ENCODE results near the gene BPI. TPM values are rescaled to one million over a fixed set of nuclear protein-coding genes. Genes with fewer than 3 reads are reported as not detected.

The BPI gene
- total and polyA plus RNA-seq, 4 donors: 5.0 to 11.5 (median 8.7) TPM; not detected in 1

- Histone ChIP-seq H3K27ac (ENCODE audit: low read depth, low read length) (no peak overlapping the region), H3K36me3 (ENCODE audit: control insufficient read depth, insufficient read depth, low read length) (no peaks in the 10 kb centered on the region), H3K9me3 (ENCODE audit: control insufficient read depth, insufficient read depth, low read length) (no peaks in the 10 kb centered on the region), H3K4me3 (ENCODE audit: low read depth, low read length) (no peak overlapping the region), H3K27me3 (ENCODE audit: control insufficient read depth, insufficient read depth, low read length) (no peaks in the 10 kb centered on the region), H3K4me1 (ENCODE audit: control insufficient read depth, insufficient read depth, low read length) (peaks cover 18% of the 10 kb centered on the region)
- 24% methylated on average over 3 of the region's 6 CpGs for WGBS (ENCODE audit: insufficient coverage)
- DNase-seq (ENCODE audit: low read depth in 4 of 6, low spot score in 6 of 6): peak in 1 of 6 donors; percentile 85
These were observed 41.0 kb upstream of the BPI start for GRCh38 chr20:38262931-38263330.

- WGBS (ENCODE audit: insufficient coverage): no CpG with 5 or more reads among the region's 2 CpGs
- Histone ChIP-seq H3K27ac (ENCODE audit: low read depth, low read length) (no peak overlapping the region), H3K9me3 (ENCODE audit: control insufficient read depth, insufficient read depth, low read length) (no peaks in the 10 kb centered on the region), H3K4me1 (ENCODE audit: control insufficient read depth, insufficient read depth, low read length) (peaks cover 10% of the 10 kb centered on the region), H3K36me3 (ENCODE audit: control insufficient read depth, insufficient read depth, low read length) (no peaks in the 10 kb centered on the region), H3K4me3 (ENCODE audit: low read depth, low read length) (no peak overlapping the region), H3K27me3 (ENCODE audit: control insufficient read depth, insufficient read depth, low read length) (no peaks in the 10 kb centered on the region)
- no peak for DNase-seq (ENCODE audit: low read depth in 4 of 6, low spot score in 6 of 6)
These were observed 37.5 kb upstream of the BPI start for GRCh38 chr20:38266426-38266825.

- no peaks in the 10 kb centered on the region for H3K27me3 ChIP-seq (ENCODE audit: control insufficient read depth, insufficient read depth, low read length)
- no CpG with 5 or more reads among the region's 2 CpGs for whole genome bisulfite sequencing (ENCODE audit: insufficient coverage)
- H3K27ac ChIP-seq (ENCODE audit: low read depth, low read length): no peak overlapping the region
- H3K4me1 ChIP-seq (ENCODE audit: control insufficient read depth, insufficient read depth, low read length): peaks cover 12% of the 10 kb centered on the region
- no peaks in the 10 kb centered on the region for H3K36me3 ChIP-seq (ENCODE audit: control insufficient read depth, insufficient read depth, low read length)
- no peaks in the 10 kb centered on the region for H3K9me3 ChIP-seq (ENCODE audit: control insufficient read depth, insufficient read depth, low read length)
- no peak overlapping the region for H3K4me3 ChIP-seq (ENCODE audit: low read depth, low read length)
- no peak for DNase-seq (ENCODE audit: low read depth in 4 of 6, low spot score in 6 of 6)
These were observed 36.7 kb upstream of the BPI start for GRCh38 chr20:38267296-38267695.

- peaks cover 14% of the 10 kb centered on the region for H3K4me1 ChIP-seq (ENCODE audit: control insufficient read depth, insufficient read depth, low read length)
- no peak overlapping the region for H3K4me3 ChIP-seq (ENCODE audit: low read depth, low read length)
- H3K27ac ChIP-seq (ENCODE audit: low read depth, low read length): peak overlapping the region; percentile 16
- no peak for DNase-seq (ENCODE audit: low read depth in 4 of 6, low spot score in 6 of 6)
- 83% methylated on average over 4 of the region's 5 CpGs for WGBS (ENCODE audit: insufficient coverage)
- no peaks in the 10 kb centered on the region for H3K9me3 ChIP-seq (ENCODE audit: control insufficient read depth, insufficient read depth, low read length)
- H3K27me3 ChIP-seq (ENCODE audit: control insufficient read depth, insufficient read depth, low read length): no peaks in the 10 kb centered on the region
- H3K36me3 ChIP-seq (ENCODE audit: control insufficient read depth, insufficient read depth, low read length): no peaks in the 10 kb centered on the region
These were observed 35.9 kb upstream of the BPI start for GRCh38 chr20:38267901-38268514.

GRCh38 chr20:38269040-38269439 is 34.9 kb upstream of the BPI start:
- WGBS (ENCODE audit: insufficient coverage): 80% methylated on average over 1 of the region's 3 CpGs
- H3K4me3 ChIP-seq (ENCODE audit: low read depth, low read length): no peak overlapping the region

GRCh38 chr20:38269715-38270114 is 34.2 kb upstream of the BPI start:
- no peaks in the 10 kb centered on the region for H3K27me3 ChIP-seq (ENCODE audit: control insufficient read depth, insufficient read depth, low read length)
- no peaks in the 10 kb centered on the region for H3K36me3 ChIP-seq (ENCODE audit: control insufficient read depth, insufficient read depth, low read length)
- WGBS (ENCODE audit: insufficient coverage): 90% methylated on average over 5 of the region's 6 CpGs
- no peak overlapping the region for H3K4me3 ChIP-seq (ENCODE audit: low read depth, low read length)
- no peak overlapping the region for H3K27ac ChIP-seq (ENCODE audit: low read depth, low read length)
- H3K9me3 ChIP-seq (ENCODE audit: control insufficient read depth, insufficient read depth, low read length): no peaks in the 10 kb centered on the region
- no peak for DNase-seq (ENCODE audit: low read depth in 4 of 6, low spot score in 6 of 6)
- peaks cover 14% of the 10 kb centered on the region for H3K4me1 ChIP-seq (ENCODE audit: control insufficient read depth, insufficient read depth, low read length)

More at GRCh38 chr20:38269040-38269439, 34.9 kb upstream of the BPI start:
- no peaks in the 10 kb centered on the region for H3K9me3 ChIP-seq (ENCODE audit: control insufficient read depth, insufficient read depth, low read length)
- H3K27me3 ChIP-seq (ENCODE audit: control insufficient read depth, insufficient read depth, low read length): no peaks in the 10 kb centered on the region
- no peak for DNase-seq (ENCODE audit: low read depth in 4 of 6, low spot score in 6 of 6)
- no peaks in the 10 kb centered on the region for H3K36me3 ChIP-seq (ENCODE audit: control insufficient read depth, insufficient read depth, low read length)
- peaks cover 14% of the 10 kb centered on the region for H3K4me1 ChIP-seq (ENCODE audit: control insufficient read depth, insufficient read depth, low read length)
- no peak overlapping the region for H3K27ac ChIP-seq (ENCODE audit: low read depth, low read length)

GRCh38 chr20:38270869-38271605 is 32.9 kb upstream of the BPI start:
- Histone ChIP-seq H3K4me3 (ENCODE audit: low read depth, low read length) (no peak overlapping the region), H3K27me3 (ENCODE audit: control insufficient read depth, insufficient read depth, low read length) (no peaks in the 10 kb centered on the region), H3K27ac (ENCODE audit: low read depth, low read length) (peak overlapping the region; percentile 79), H3K4me1 (ENCODE audit: control insufficient read depth, insufficient read depth, low read length) (peaks cover 14% of the 10 kb centered on the region), H3K36me3 (ENCODE audit: control insufficient read depth, insufficient read depth, low read length) (no peaks in the 10 kb centered on the region), H3K9me3 (ENCODE audit: control insufficient read depth, insufficient read depth, low read length) (no peaks in the 10 kb centered on the region)
- WGBS (ENCODE audit: insufficient coverage): 75% methylated on average over 9 of the region's 10 CpGs
- DNase-seq (ENCODE audit: low read depth in 4 of 6, low spot score in 6 of 6): peak in 1 of 6 donors; percentile 88

- no peaks in the 10 kb centered on the region for H3K27me3 ChIP-seq (ENCODE audit: control insufficient read depth, insufficient read depth, low read length)
- H3K4me1 ChIP-seq (ENCODE audit: control insufficient read depth, insufficient read depth, low read length): peaks cover 14% of the 10 kb centered on the region
- H3K4me3 ChIP-seq (ENCODE audit: low read depth, low read length): no peak overlapping the region
- no peak for DNase-seq (ENCODE audit: low read depth in 4 of 6, low spot score in 6 of 6)
- H3K36me3 ChIP-seq (ENCODE audit: control insufficient read depth, insufficient read depth, low read length): no peaks in the 10 kb centered on the region
- H3K9me3 ChIP-seq (ENCODE audit: control insufficient read depth, insufficient read depth, low read length): no peaks in the 10 kb centered on the region
- WGBS (ENCODE audit: insufficient coverage): 100% methylated on average over 2 of the region's 2 CpGs
- H3K27ac ChIP-seq (ENCODE audit: low read depth, low read length): peak overlapping the region; percentile 81
These were observed 32.3 kb upstream of the BPI start for GRCh38 chr20:38271608-38272120.

- H3K4me3 ChIP-seq (ENCODE audit: low read depth, low read length): no peak overlapping the region
- H3K4me1 ChIP-seq (ENCODE audit: control insufficient read depth, insufficient read depth, low read length): peaks cover 14% of the 10 kb centered on the region
- no peaks in the 10 kb centered on the region for H3K36me3 ChIP-seq (ENCODE audit: control insufficient read depth, insufficient read depth, low read length)
- peak overlapping the region; percentile 81 for H3K27ac ChIP-seq (ENCODE audit: low read depth, low read length)
- H3K9me3 ChIP-seq (ENCODE audit: control insufficient read depth, insufficient read depth, low read length): no peaks in the 10 kb centered on the region
- DNase-seq (ENCODE audit: low read depth in 4 of 6, low spot score in 6 of 6): no peak
- WGBS (ENCODE audit: insufficient coverage): 100% methylated on average over 2 of the region's 2 CpGs
- no peaks in the 10 kb centered on the region for H3K27me3 ChIP-seq (ENCODE audit: control insufficient read depth, insufficient read depth, low read length)
These were observed 31.6 kb upstream of the BPI start for GRCh38 chr20:38272398-38272797.

- DNase-seq (ENCODE audit: low read depth in 4 of 6, low spot score in 6 of 6): peak in 1 of 6 donors; percentile 47
- no CpG with 5 or more reads among the region's 2 CpGs for WGBS (ENCODE audit: insufficient coverage)
- Histone ChIP-seq H3K4me1 (ENCODE audit: control insufficient read depth, insufficient read depth, low read length) (peaks cover 17% of the 10 kb centered on the region), H3K27ac (ENCODE audit: low read depth, low read length) (peak overlapping the region; percentile 81), H3K4me3 (ENCODE audit: low read depth, low read length) (no peak overlapping the region), H3K36me3 (ENCODE audit: control insufficient read depth, insufficient read depth, low read length) (no peaks in the 10 kb centered on the region), H3K9me3 (ENCODE audit: control insufficient read depth, insufficient read depth, low read length) (no peaks in the 10 kb centered on the region), H3K27me3 (ENCODE audit: control insufficient read depth, insufficient read depth, low read length) (no peaks in the 10 kb centered on the region)
These were observed 31.0 kb upstream of the BPI start for GRCh38 chr20:38272961-38273360.

Data from spinal cord (tissue), 10 donors.